Hepatocyte (in vitro differentiated cells): ENCODE results near the gene NPTXR.

Experiments used
- EZH2phosphoT487 ChIP-seq: fragments of 200-600 bp; sonication (generic); IDR thresholded peaks from one replicate; pipeline ENCODE4 v1.6.1; 2018; ENCODE audit warnings: antibody characterized with exemption, mild to moderate bottlenecking, low read depth, moderate library complexity; ENCODE audit not compliant: unreplicated experiment, severe bottlenecking
- TF ChIP-seq, protein P1 (sequence below): fragments of 200-600 bp; sonication (generic); IDR thresholded peaks from 2 replicates; pipeline ENCODE4 v1.5.1; 2016; ENCODE audit warnings: antibody characterized with exemption, mild to moderate bottlenecking; ENCODE audit not compliant: poor library complexity

DNA sequence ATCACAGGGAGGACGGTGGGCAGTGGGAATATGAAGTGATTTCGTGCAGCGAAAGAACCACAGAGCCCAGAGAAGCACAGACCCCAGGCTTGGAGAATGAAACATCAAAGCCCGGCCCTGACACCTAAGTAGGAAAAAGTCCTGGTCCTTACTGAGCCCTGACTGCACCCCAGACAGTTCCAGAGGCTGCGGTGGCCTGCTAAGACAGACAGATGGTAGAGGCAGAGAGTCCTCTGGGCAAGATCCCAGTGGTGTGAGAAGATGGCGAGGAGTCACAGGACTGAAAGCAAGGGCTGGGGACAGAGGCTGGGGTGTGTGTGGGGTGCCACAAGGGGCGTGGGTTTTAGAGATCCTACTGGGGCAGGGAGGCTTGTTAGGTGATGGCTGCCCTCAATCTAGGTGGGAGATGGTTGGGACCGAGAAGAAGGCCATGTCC is 24.5 kb upstream of the NPTXR start:
- TF ChIP-seq, protein P1, sequence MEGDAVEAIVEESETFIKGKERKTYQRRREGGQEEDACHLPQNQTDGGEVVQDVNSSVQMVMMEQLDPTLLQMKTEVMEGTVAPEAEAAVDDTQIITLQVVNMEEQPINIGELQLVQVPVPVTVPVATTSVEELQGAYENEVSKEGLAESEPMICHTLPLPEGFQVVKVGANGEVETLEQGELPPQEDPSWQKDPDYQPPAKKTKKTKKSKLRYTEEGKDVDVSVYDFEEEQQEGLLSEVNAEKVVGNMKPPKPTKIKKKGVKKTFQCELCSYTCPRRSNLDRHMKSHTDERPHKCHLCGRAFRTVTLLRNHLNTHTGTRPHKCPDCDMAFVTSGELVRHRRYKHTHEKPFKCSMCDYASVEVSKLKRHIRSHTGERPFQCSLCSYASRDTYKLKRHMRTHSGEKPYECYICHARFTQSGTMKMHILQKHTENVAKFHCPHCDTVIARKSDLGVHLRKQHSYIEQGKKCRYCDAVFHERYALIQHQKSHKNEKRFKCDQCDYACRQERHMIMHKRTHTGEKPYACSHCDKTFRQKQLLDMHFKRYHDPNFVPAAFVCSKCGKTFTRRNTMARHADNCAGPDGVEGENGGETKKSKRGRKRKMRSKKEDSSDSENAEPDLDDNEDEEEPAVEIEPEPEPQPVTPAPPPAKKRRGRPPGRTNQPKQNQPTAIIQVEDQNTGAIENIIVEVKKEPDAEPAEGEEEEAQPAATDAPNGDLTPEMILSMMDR = no peak
- no peak for TF ChIP-seq EZH2phosphoT487
